NCI-H69 (cell line): ENCODE data around the gene KNG1.
A peak's percentile ranks its signal among the peaks of the same experiment; 100 is the strongest.

Experiments
- DNase-seq: peaks from one replicate; lab custom pipeline; 2025; lab: John Stamatoyannopoulos, UW

The KNG1 gene

GRCh38 chr3:186779204-186779603 is 62.0 kb downstream of the KNG1 start:
- no peak for DNase-seq

GRCh38 chr3:186782542-186783057 is 65.4 kb downstream of the KNG1 start:
- no peak for DNase-seq

GRCh38 chr3:186783058-186783730 is 66.0 kb downstream of the KNG1 start, which contains the start of gene EIF4A2:
EIF4A2 (plus strand) TSS chr3:186783577; CDS start chr3:186783611, 34 bp downstream.
- DNase-seq, result peak; percentile 96

- peak; percentile 84 for DNase-seq
Measured at GRCh38 chr3:186783731-186784515, 66.8 kb downstream of the KNG1 start.

- DNase-seq, result no peak
Measured at GRCh38 chr3:186784820-186785494, 67.8 kb downstream of the KNG1 start.

GRCh38 chr3:186785495-186786018 is 68.4 kb downstream of the KNG1 start:
- no peak for DNase-seq

- no peak for DNase-seq
Measured at GRCh38 chr3:186786922-186787321, 69.8 kb downstream of the KNG1 start.

GRCh38 chr3:186787642-186788481 is 70.7 kb downstream of the KNG1 start:
- DNase-seq, result no peak

GRCh38 chr3:186788482-186789370 is 71.6 kb downstream of the KNG1 start:
- DNase-seq, result peak; percentile 28

- no peak for DNase-seq
Measured at GRCh38 chr3:186789554-186790260, 72.5 kb downstream of the KNG1 start.

- DNase-seq, result peak; percentile 52
Measured at GRCh38 chr3:186790261-186790981, 73.3 kb downstream of the KNG1 start.
